GM19467 (cell line): Measurements from ENCODE around the gene H2AZ2.
A peak's percentile ranks its signal among the peaks of the same experiment; 100 is the strongest.
"Not testable (repeated sequence)": the region's sequence is repeated elsewhere in the genome, so short reads cannot be mapped to it uniquely, and the experiment has no call there.

Experiments used
- ATAC-seq: cut with Tn5 transposase; IDR thresholded peaks from one replicate; pipeline ENCODE4 v1.9.1; 2021; ENCODE audit warnings: mild to moderate bottlenecking, moderate library complexity; ENCODE audit not compliant: unreplicated experiment

H2AZ2 gene

GRCh38 chr7:44871918-44872317 is 24.0 kb upstream of the H2AZ2 start:
- ATAC-seq, result not testable (repeated sequence)

- ATAC-seq, result not testable (repeated sequence)
Measured at GRCh38 chr7:44870780-44871179, 22.9 kb upstream of the H2AZ2 start.

DNA sequence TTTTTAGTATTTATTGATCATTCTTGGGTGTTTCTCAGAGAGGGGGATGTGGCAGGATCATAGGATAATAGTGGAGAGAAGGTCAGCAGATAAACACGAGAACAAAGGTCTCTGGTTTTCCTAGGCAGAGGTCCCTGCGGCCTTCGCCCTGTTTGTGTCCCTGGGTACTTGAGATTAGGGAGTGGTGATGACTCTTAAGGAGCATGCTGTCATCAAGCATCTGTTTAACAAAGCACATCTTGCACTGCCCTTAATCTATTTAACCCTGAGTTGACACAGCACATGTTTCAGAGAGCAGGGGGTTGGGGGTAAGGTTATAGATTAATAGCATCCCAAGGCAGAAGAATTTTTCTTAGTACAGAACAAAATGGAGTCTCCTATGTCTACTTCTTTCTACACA is 22.4 kb upstream of the H2AZ2 start:
- not testable (repeated sequence) for ATAC-seq

DNA sequence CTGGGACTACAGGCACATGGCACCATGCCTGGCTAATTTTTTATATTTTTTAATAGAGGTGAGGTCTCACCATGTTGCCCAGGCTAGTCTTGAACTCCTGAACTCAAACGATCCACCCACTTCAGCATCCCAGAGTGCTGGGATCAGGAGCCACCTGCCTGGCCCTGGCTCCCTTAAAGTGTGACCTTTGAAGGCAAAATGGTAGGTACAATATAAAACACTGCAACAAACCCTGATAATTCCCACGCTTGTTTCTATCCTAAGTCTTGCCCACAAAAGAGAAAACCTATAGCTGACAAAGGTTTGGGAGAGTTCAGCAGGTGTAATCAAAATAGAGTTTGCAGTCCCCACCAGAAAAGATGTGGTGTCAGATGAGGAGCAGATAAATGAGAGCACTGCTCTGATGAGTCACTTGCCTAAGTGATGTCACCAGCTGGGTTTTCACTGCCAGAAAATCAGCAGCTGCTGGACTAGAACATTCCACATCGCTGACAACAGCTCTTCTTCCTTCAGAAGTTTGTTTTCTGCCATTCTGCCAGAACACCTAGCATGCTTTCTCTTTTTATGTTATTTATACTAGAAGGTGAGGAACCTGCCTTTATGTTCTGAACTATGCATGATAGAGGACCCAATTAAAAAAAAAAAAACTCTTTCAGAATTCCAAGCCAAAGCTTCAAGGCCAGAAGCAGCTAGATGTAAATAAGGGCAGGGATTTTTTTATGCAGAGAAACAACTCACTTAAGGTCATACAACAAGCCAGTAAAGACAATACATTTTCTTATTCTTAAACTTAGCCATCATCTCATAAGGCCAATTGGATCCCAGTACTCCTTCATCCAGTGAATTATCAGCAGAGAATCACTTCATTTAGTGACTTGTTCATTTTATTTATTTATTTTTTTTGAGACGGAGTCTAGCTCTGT is 19.4 kb upstream of the H2AZ2 start:
- no peak for ATAC-seq

GRCh38 chr7:44861949-44862348 is 14.1 kb upstream of the H2AZ2 start:
- ATAC-seq, result not testable (repeated sequence)

GRCh38 chr7:44858161-44858560 is 10.3 kb upstream of the H2AZ2 start:
- ATAC-seq, result no peak

GRCh38 chr7:44854644-44855364 is 6.9 kb upstream of the H2AZ2 start:
- ATAC-seq, result no peak

GRCh38 chr7:44853391-44853790 is 5.5 kb upstream of the H2AZ2 start:
- no peak for ATAC-seq

DNA sequence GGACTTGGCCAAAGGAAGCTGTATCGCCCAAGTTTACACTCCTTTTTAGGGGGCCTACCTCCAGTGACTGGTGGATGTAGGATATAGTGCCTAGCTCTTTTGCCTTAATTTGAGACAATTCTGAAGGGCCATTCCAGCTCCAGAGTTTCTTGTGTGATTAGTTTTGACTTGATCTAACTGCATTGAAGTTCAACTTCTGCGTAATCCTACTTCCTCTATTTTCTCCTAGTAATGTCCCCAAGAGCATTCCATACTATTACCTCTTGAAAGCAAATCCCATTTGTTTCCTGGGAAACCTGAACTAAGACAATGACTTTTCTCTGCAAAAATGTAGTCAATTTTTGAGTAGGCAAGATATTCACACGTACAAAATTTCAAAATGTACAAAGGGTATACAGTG is 4.7 kb upstream of the H2AZ2 start:
- ATAC-seq, result no peak

GRCh38 chr7:44849885-44850544 is 2.1 kb upstream of the H2AZ2 start:
- no peak for ATAC-seq

- no peak for ATAC-seq
Measured at GRCh38 chr7:44849259-44849884, 1.5 kb upstream of the H2AZ2 start.

DNA sequence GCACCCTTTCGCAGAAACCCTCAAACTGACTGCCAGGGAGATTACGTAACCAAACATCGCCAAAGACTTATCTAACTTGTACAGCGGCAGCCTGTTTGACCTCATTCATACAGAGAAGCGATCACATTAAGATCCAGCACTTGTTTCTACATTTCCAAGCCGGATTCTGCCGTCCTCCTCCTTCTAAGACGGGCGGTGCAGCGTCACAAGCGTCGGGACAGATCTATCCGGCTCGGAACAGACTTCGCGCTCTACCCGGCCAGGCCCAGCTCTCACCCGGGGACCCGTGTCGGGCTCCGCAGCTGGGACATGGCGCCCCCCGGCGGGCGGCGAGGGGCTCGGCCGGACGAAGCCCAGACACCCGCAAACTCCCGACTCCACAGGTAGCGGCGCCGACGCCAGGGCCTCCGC is 373 bp downstream of the H2AZ2 start:
- ATAC-seq, result peak; percentile 58

- ATAC-seq, result peak; percentile 10
Measured at GRCh38 chr7:44846816-44847508, 925 bp downstream of the H2AZ2 start.

- ATAC-seq, result not testable (repeated sequence)
Measured at GRCh38 chr7:44846390-44846789, 1.5 kb downstream of the H2AZ2 start.

GRCh38 chr7:44845451-44845850 is 2.4 kb downstream of the H2AZ2 start:
- ATAC-seq, result no peak

- ATAC-seq, result not testable (repeated sequence)
Measured at GRCh38 chr7:44843440-44843839, 4.4 kb downstream of the H2AZ2 start.

GRCh38 chr7:44842675-44843074 is 5.2 kb downstream of the H2AZ2 start:
- ATAC-seq, result not testable (repeated sequence)

- ATAC-seq, result no peak
Measured at GRCh38 chr7:44838751-44839150, 9.1 kb downstream of the H2AZ2 start.

GRCh38 chr7:44827567-44827966 is 20.3 kb downstream of the H2AZ2 start:
- ATAC-seq, result no peak

DNA sequence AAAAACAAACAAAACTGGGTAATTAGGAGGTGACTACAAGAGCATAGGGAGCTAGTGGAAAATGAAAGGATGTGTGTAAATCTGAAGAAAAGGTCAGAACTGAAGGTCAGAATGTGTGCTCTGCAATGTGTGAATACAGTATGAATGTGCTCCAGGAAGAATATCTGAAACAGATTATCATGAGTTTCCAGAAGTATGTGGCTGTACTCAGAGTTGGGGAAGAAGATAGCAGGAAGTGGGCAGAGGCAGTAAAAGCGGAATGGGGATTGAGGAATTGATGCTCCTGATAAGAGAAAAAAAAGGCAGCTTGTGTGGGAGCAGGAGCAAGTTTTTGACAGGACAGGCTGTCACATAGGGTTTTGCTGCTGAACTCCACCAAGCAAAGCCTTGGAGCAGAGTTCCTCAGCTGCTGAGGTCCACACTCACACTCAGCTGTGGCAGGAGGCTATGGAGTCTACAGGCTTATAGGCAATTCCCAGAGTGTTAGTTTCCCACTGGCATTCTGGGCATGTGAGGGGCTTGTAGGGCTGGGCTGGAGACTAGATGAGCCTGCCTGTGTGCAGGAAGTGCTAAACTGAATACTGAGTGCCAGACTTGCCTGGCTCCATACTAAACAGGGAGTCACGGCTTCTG is 22.9 kb downstream of the H2AZ2 start:
- no peak for ATAC-seq
